Uterus (tissue), 2 donors: ENCODE results near the gene SARDH.

Experiments used
- POLR2A ChIP-seq, 2 donors: fragments of 450-650 bp; IDR thresholded peaks; one replicate each; pipeline ENCODE4 v1.6.1; 2016; ENCODE audit warnings: antibody characterized with exemption in 2 of 2, mild to moderate bottlenecking in 1 of 2, moderate library complexity in 1 of 2
- TF ChIP-seq, protein P1 (sequence below), 4 experiments: fragments of 200-600 bp in 2 of 4; fragments of 450-650 bp in 2 of 4; sonication (generic) in 2 of 4; IDR thresholded peaks; one replicate each; pipeline ENCODE4 v1.5.1; 2016 to 2019; ENCODE audit warnings: antibody characterized with exemption in 4 of 4, mild to moderate bottlenecking in 2 of 4, moderate library complexity in 1 of 4

DNA sequence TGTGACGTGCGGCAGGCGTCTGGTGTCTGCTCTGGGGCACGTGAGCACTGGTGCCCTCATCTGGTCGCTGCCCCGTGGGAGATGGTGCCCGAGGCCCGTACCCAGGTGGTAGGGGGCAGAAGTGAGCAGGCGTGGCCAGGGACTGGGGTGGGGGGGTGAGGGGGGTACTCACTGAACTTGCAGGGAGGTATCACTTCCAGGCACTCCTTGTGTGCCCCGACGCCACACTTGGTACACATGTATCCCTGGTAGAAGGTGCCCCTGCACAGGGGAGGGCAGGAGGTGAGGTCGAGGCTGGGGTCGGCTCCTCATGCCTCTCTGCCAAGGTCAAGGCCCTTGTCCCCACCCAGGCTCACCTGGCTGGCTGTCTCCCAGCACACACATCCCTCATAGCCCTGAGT lies 45.2 kb upstream of the SARDH start:
- TF ChIP-seq, protein P1, sequence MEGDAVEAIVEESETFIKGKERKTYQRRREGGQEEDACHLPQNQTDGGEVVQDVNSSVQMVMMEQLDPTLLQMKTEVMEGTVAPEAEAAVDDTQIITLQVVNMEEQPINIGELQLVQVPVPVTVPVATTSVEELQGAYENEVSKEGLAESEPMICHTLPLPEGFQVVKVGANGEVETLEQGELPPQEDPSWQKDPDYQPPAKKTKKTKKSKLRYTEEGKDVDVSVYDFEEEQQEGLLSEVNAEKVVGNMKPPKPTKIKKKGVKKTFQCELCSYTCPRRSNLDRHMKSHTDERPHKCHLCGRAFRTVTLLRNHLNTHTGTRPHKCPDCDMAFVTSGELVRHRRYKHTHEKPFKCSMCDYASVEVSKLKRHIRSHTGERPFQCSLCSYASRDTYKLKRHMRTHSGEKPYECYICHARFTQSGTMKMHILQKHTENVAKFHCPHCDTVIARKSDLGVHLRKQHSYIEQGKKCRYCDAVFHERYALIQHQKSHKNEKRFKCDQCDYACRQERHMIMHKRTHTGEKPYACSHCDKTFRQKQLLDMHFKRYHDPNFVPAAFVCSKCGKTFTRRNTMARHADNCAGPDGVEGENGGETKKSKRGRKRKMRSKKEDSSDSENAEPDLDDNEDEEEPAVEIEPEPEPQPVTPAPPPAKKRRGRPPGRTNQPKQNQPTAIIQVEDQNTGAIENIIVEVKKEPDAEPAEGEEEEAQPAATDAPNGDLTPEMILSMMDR (IDR thresholded peaks at IDR 0.05): no peak
- TF ChIP-seq POLR2A (IDR thresholded peaks at IDR 0.05): no peak
